Lower leg skin (tissue), 3 donors: ENCODE results near the gene TANC1.

Source experiments
- POLR2A ChIP-seq, 2 donors: fragments of 450-650 bp; IDR thresholded peaks; one replicate each; pipeline ENCODE4 v1.6.1; 2016 to 2017; ENCODE audit warnings: antibody characterized with exemption in 2 of 2, mild to moderate bottlenecking in 1 of 2, moderate library complexity in 1 of 2
- TF ChIP-seq, protein P1 (sequence below), 3 donors: fragments of 450-650 bp; IDR thresholded peaks; one replicate each; pipeline ENCODE4 v1.5.1; 2016; ENCODE audit warnings: antibody characterized with exemption in 3 of 3, mild to moderate bottlenecking in 3 of 3, moderate library complexity in 2 of 3

DNA sequence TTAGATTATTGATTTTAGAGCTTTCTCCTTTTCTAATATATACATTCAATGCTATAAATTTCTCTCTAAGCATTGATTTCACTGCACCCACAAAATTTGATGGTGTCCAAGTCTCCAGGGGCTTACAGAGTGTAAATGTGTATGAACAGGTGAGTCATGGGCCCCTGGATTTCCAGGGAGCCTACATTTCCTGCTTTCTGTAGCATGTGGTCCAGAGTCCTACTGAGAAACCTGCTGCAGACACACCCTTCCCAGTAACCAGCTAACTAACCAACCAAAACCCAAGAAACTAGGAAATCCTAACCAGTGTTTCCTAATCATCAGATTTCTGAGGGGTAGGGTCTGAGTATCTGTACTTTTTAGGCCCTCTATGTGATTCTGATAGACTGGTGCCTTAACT lies 39.5 kb upstream of the TANC1 start:
- TF ChIP-seq, protein P1, sequence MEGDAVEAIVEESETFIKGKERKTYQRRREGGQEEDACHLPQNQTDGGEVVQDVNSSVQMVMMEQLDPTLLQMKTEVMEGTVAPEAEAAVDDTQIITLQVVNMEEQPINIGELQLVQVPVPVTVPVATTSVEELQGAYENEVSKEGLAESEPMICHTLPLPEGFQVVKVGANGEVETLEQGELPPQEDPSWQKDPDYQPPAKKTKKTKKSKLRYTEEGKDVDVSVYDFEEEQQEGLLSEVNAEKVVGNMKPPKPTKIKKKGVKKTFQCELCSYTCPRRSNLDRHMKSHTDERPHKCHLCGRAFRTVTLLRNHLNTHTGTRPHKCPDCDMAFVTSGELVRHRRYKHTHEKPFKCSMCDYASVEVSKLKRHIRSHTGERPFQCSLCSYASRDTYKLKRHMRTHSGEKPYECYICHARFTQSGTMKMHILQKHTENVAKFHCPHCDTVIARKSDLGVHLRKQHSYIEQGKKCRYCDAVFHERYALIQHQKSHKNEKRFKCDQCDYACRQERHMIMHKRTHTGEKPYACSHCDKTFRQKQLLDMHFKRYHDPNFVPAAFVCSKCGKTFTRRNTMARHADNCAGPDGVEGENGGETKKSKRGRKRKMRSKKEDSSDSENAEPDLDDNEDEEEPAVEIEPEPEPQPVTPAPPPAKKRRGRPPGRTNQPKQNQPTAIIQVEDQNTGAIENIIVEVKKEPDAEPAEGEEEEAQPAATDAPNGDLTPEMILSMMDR (IDR thresholded peaks at IDR 0.05): no peak
- no peak for TF ChIP-seq POLR2A (IDR thresholded peaks at IDR 0.05)
